Measurements from ENCODE around the gene ELP1.
A peak's percentile ranks its signal among the peaks of the same experiment; 100 is the strongest.

Gene ELP1

GRCh38 chr9:108882052-108882888, 51.7 kb downstream of the ELP1 start:
- no peak overlapping the region for H3K4me3 ChIP-seq (ENCODE audit: low read depth, low read length)
- no peak for DNase-seq (ENCODE audit: low read depth)
- TF ChIP-seq CTCF (conservative IDR thresholded peaks at IDR 0.05; ENCODE audit: low read depth, low read length), result no peak

GRCh38 chr9:108880738-108881316, 53.1 kb downstream of the ELP1 start:
- no peak for DNase-seq (ENCODE audit: low read depth)
- H3K4me3 ChIP-seq (ENCODE audit: low read depth, low read length), result no peak overlapping the region
- no peak for TF ChIP-seq CTCF (conservative IDR thresholded peaks at IDR 0.05; ENCODE audit: low read depth, low read length)

- no peak overlapping the region for H3K4me3 ChIP-seq (ENCODE audit: low read depth, low read length)
- no peak for TF ChIP-seq CTCF (conservative IDR thresholded peaks at IDR 0.05; ENCODE audit: low read depth, low read length)
- DNase-seq (ENCODE audit: low read depth), result no peak
These were observed 56.4 kb downstream of the ELP1 start for GRCh38 chr9:108877524-108877923.

- no peak for DNase-seq (ENCODE audit: low read depth)
- TF ChIP-seq CTCF (conservative IDR thresholded peaks at IDR 0.05; ENCODE audit: low read depth, low read length), result no peak
- no peak overlapping the region for H3K4me3 ChIP-seq (ENCODE audit: low read depth, low read length)
These were observed 57.5 kb downstream of the ELP1 start for GRCh38 chr9:108876425-108876824.

GRCh38 chr9:108874058-108874788, 59.7 kb downstream of the ELP1 start:
- no peak overlapping the region for H3K4me3 ChIP-seq (ENCODE audit: low read depth, low read length)
- no peak for TF ChIP-seq CTCF (conservative IDR thresholded peaks at IDR 0.05; ENCODE audit: low read depth, low read length)
- DNase-seq (ENCODE audit: low read depth), result no peak

GRCh38 chr9:108869092-108869725, 64.7 kb downstream of the ELP1 start:
- H3K4me3 ChIP-seq (ENCODE audit: low read depth, low read length), result no peak overlapping the region
- DNase-seq (ENCODE audit: low read depth), result peak; percentile 78
- no peak for TF ChIP-seq CTCF (conservative IDR thresholded peaks at IDR 0.05; ENCODE audit: low read depth, low read length)

Measured in choroid plexus epithelial cell (primary cell).